PC-9 (cell line): ENCODE data around the gene ASB3. TPM values are rescaled to one million over a fixed set of nuclear protein-coding genes. Genes with fewer than 3 reads are reported as not detected.

Source experiments
- BruUV-seq: library from RNA; stranded (reverse); fragments of 400-500 nt; replicated peaks from 2 replicates; lab custom pipeline; 2021; lab: Mats Ljungman, UMichigan
- CTCF ChIA-PET: fragments of 300-600 bp; sonication (Branson Sonifier 250); formaldehyde crosslinking; loops from one replicate; lab custom pipeline; 2022; ENCODE audit warnings: antibody characterized with exemption; lab: Charles Lee
- POLR2A ChIA-PET: fragments of 300-600 bp; sonication (Branson Sonifier 250); formaldehyde crosslinking; loops from one replicate; lab custom pipeline; 2022; ENCODE audit warnings: antibody characterized with exemption; ENCODE audit not compliant: unreplicated experiment; lab: Charles Lee
- DNase-seq, 2 experiments: peaks; one replicate each; pipeline versions ENCODE4 v3.0.0 to v3.0.0-alpha.2; 2015 to 2022; ENCODE audit warnings: mixed read lengths in 1 of 2
- H2AFZ ChIP-seq: fragments of 200-600 bp; sonication (generic); 2 replicates; pipeline ENCODE4 v1.8.1; 2017; ENCODE audit warnings: antibody characterized with exemption
- H3F3A ChIP-seq: fragments of 200-600 bp; sonication (generic); 2 replicates; pipeline ENCODE4 v1.8.1; 2017; ENCODE audit warnings: antibody characterized with exemption, mild to moderate bottlenecking, low read depth; ENCODE audit not compliant: insufficient read depth
- H3K27ac ChIP-seq: fragments of 200-600 bp; sonication (generic); 2 replicates; pipeline ENCODE4 v1.6.1; 2016; ENCODE audit warnings: mixed run types
- H3K27me3 ChIP-seq: fragments of 200-600 bp; sonication (generic); 2 replicates; pipeline ENCODE4 v1.6.1; 2016; ENCODE audit warnings: low read depth, mixed run types; ENCODE audit not compliant: insufficient read depth
- H3K36me3 ChIP-seq: fragments of 200-600 bp; sonication (generic); 2 replicates; pipeline ENCODE4 v1.6.1; 2016; ENCODE audit warnings: low read depth, mixed run types
- H3K4me1 ChIP-seq: fragments of 200-600 bp; sonication (generic); replicated peaks from 2 replicates; pipeline ENCODE4 v1.6.1; 2016; ENCODE audit warnings: mixed run types; ENCODE audit not compliant: insufficient read depth
- H3K4me2 ChIP-seq: fragments of 200-600 bp; sonication (generic); 2 replicates; pipeline ENCODE4 v1.6.1; 2017; ENCODE audit warnings: mixed run types
- H3K4me3 ChIP-seq: fragments of 200-600 bp; sonication (generic); 2 replicates; pipeline ENCODE4 v1.6.1; 2016; ENCODE audit warnings: mixed run types
- H3K79me2 ChIP-seq: fragments of 200-600 bp; sonication (generic); 2 replicates; pipeline ENCODE4 v1.6.1; 2017; ENCODE audit warnings: low read depth, mixed run types
- H3K9me2 ChIP-seq: fragments of 200-600 bp; sonication (generic); 2 replicates; pipeline ENCODE4 v1.8.1; 2017; ENCODE audit warnings: mild to moderate bottlenecking; ENCODE audit not compliant: insufficient read depth
- H3K9me3 ChIP-seq: fragments of 200-600 bp; sonication (generic); 2 replicates; pipeline ENCODE4 v1.8.1; 2016; ENCODE audit warnings: low read depth; ENCODE audit not compliant: insufficient read depth
- H4K20me1 ChIP-seq: fragments of 200-600 bp; sonication (generic); 2 replicates; pipeline ENCODE4 v1.8.1; 2017; ENCODE audit not compliant: insufficient read depth
- CTCF ChIP-seq: fragments of 200-600 bp; sonication (generic); conservative IDR thresholded peaks from 2 replicates; pipeline ENCODE4 v1.6.1; 2017; ENCODE audit warnings: mixed run types, antibody characterized with exemption, mild to moderate bottlenecking, moderate library complexity
- EZH2 ChIP-seq: fragments of 200-600 bp; sonication (generic); IDR thresholded peaks from 2 replicates; pipeline ENCODE4 v1.8.0; 2017; ENCODE audit warnings: antibody characterized with exemption, low read depth
- intact Hi-C: fragments of 100-400 bp; cut with micrococcal nuclease; formaldehyde crosslinking; loops from one replicate; pipeline ENCODE4 v1.10.0; 2022; ENCODE audit not compliant: unreplicated experiment
- total RNA-seq: library from RNA; stranded (reverse); gene quantifications from 2 replicates; pipeline ENCODE4 v1.2.3, GENCODE V29; 2021

Gene ASB3
- total RNA-seq, 1 experiment from 2014 or later, result 27.7 TPM

GRCh38 chr2:53629501-53629900, 157.3 kb downstream of the ASB3 start:
- no peak for TF ChIP-seq EZH2
- no peak for TF ChIP-seq CTCF
- intact Hi-C loops, result no loop called here
- no peaks in the 10 kb centered on the region for H3K9me2 ChIP-seq
- H3K27ac ChIP-seq, result no peak overlapping the region
- H3K79me2 ChIP-seq, result no peaks in the 10 kb centered on the region
- no peak overlapping the region for H3K4me2 ChIP-seq
- BruUV-seq, result no TSS peak
- POLR2A ChIA-PET, result no interaction called here
- no peak overlapping the region for H3K4me3 ChIP-seq
- CTCF ChIA-PET, result no interaction called here
- no peaks in the 10 kb centered on the region for H3F3A ChIP-seq
- no peak overlapping the region for H2AFZ ChIP-seq
- H3K36me3 ChIP-seq, result no peaks in the 10 kb centered on the region
- no peaks in the 10 kb centered on the region for H4K20me1 ChIP-seq
- no peak for DNase-seq
- H3K27me3 ChIP-seq, result no peaks in the 10 kb centered on the region
- 0 out of 2 replicates have a peak, but pooled peaks cover 8% of the 10 kb centered on the region for H3K9me3 ChIP-seq
- no peaks in the 10 kb centered on the region for H3K4me1 ChIP-seq

- intact Hi-C loops, result no loop called here
- Histone ChIP-seq H3K4me3 (no peak overlapping the region), H3K79me2 (no peaks in the 10 kb centered on the region), H3K27me3 (no peaks in the 10 kb centered on the region), H3K9me3 (0 out of 2 replicates have a peak, but pooled peaks cover 8% of the 10 kb centered on the region), H3F3A (no peaks in the 10 kb centered on the region), H3K4me2 (no peak overlapping the region), H3K27ac (no peak overlapping the region), H2AFZ (no peak overlapping the region; the same call in 1 of the 2 replicates), H3K4me1 (no peaks in the 10 kb centered on the region), H4K20me1 (no peaks in the 10 kb centered on the region), H3K9me2 (no peaks in the 10 kb centered on the region), H3K36me3 (no peaks in the 10 kb centered on the region)
- no peak for DNase-seq
- ChIA-PET POLR2A (interaction anchor here (0.6 kb wide), 1 partner anchor 416 kb away, joined by 3 read pairs; no protein-coding TSS in a partner anchor), CTCF (no interaction called here)
- TF ChIP-seq CTCF (no peak), EZH2 (no peak)
- no TSS peak for BruUV-seq
Measured at GRCh38 chr2:53629001-53629400, 157.8 kb downstream of the ASB3 start.

GRCh38 chr2:53622141-53622540, 164.6 kb downstream of the ASB3 start:
- H3K79me2 ChIP-seq, result no peaks in the 10 kb centered on the region
- no peaks in the 10 kb centered on the region for H3K36me3 ChIP-seq
- BruUV-seq, result no TSS peak
- intact Hi-C loops, result no loop called here
- H3K4me3 ChIP-seq, result no peak overlapping the region
- DNase-seq, result no peak
- H3K4me1 ChIP-seq, result no peaks in the 10 kb centered on the region
- H3K27me3 ChIP-seq, result no peaks in the 10 kb centered on the region
- H3F3A ChIP-seq, result no peaks in the 10 kb centered on the region
- CTCF ChIA-PET, result interaction anchor here (0.5 kb wide), 1 partner anchor 605 kb away, joined by 8 read pairs; no protein-coding TSS in a partner anchor
- H2AFZ ChIP-seq, result no peak overlapping the region
- no peaks in the 10 kb centered on the region for H4K20me1 ChIP-seq
- H3K27ac ChIP-seq, result no peak overlapping the region
- no peak overlapping the region for H3K4me2 ChIP-seq
- H3K9me2 ChIP-seq, result no peaks in the 10 kb centered on the region; the same call in 1 of the 2 replicates
- POLR2A ChIA-PET, result no interaction called here
- H3K9me3 ChIP-seq, result 0 out of 2 replicates have a peak, but pooled peaks cover 8% of the 10 kb centered on the region
- TF ChIP-seq CTCF (no peak), EZH2 (no peak)
